Measurements from ENCODE around the gene RGS19. TPM values are rescaled to one million over a fixed set of nuclear protein-coding genes. Genes with fewer than 3 reads are reported as not detected.
"Not testable (repeated sequence)": the region's sequence is repeated elsewhere in the genome, so short reads cannot be mapped to it uniquely, and the experiment has no call there.

Gene RGS19
- total RNA-seq, 2 experiments from 2014 or later, result 39.6 to 40.2 TPM

DNA sequence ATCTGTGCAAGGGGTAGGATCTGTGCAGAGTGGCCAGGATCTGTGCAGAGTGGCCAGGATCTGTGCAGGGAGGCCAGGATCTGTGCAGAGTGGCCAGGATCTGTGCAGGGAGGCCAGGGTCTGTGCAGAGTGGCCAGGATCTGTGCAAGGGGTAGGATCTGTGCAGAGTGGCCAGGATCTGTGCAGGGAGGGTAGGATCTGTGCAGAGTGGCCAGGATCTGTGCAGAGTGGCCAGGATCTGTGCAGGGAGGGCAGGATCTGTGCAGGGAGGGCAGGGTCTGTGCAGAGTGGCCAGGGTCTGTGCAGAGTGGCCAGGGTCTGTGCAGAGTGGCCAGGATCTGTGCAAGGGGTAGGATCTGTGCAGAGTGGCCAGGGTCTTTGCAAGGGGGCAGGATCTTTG lies 9.3 kb upstream of the RGS19 start:
- H3K27ac Mint-ChIP-seq; H3K27me3 Mint-ChIP-seq; H3K4me1 Mint-ChIP-seq; intact Hi-C loops (cut with DNase I, micrococcal nuclease); H3K4me3 Mint-ChIP-seq; H3K9me3 Mint-ChIP-seq (ENCODE audit: low read depth); H3K36me3 Mint-ChIP-seq (ENCODE audit: low read depth); CTCF ChIA-PET; ATAC-seq; POLR2A ChIA-PET; DNase-seq: not testable (repeated sequence)

DNA sequence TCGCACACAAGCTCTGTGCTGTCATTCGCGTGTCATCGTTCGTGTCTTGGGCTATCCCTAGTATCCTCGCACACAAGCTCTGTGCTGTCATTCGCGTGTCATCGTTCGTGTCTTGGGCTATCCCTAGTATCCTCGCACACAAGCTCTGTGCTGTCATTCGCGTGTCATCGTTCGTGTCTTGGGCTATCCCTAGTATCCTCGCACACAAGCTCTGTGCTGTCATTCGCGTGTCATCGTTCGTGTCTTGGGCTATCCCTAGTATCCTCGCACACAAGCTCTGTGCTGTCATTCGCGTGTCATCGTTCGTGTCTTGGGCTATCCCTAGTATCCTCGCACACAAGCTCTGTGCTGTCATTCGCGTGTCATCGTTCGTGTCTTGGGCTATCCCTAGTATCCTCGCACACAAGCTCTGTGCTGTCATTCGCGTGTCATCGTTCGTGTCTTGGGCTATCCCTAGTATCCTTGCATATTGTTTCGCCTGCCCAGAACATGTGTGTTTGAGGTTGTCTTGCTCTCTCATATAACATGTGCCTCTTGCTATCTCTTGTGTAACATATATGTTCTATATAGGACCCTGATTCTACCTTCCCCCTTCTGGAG lies 8.0 kb upstream of the RGS19 start:
- CTCF ChIA-PET; H3K4me3 Mint-ChIP-seq; POLR2A ChIA-PET; H3K36me3 Mint-ChIP-seq (ENCODE audit: low read depth); H3K27ac Mint-ChIP-seq; H3K9me3 Mint-ChIP-seq (ENCODE audit: low read depth); intact Hi-C loops (cut with DNase I, micrococcal nuclease); H3K27me3 Mint-ChIP-seq; DNase-seq; ATAC-seq: not testable (repeated sequence)
- H3K4me1 Mint-ChIP-seq, result peaks cover 13% of the 10 kb centered on the region

DNA sequence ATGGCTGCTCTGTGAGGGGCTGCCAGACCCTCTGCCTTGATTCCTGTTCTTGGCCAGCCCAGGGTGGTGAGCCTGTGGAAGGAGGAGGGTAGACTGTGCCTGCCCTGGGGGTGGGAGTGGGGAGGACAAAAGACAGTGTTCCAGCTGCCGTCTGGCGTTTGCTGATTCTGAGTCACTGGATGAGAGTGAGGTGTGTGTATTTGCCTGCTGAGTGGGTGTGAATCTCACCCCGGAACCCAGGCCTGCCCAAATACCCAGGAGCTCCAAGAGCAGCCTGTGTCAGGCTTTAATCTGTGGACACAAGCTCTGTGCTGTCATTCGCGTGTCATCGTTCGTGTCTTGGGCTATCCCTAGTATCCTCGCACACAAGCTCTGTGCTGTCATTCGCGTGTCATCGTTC lies 7.5 kb upstream of the RGS19 start:
- CTCF ChIA-PET, result no interaction called here
- Mint-ChIP-seq H3K27me3 (peaks cover 4% of the 10 kb centered on the region), H3K4me3 (no peak overlapping the region), H3K36me3 (ENCODE audit: low read depth) (no peaks in the 10 kb centered on the region), H3K9me3 (ENCODE audit: low read depth) (no peaks in the 10 kb centered on the region), H3K4me1 (peaks cover 18% of the 10 kb centered on the region), H3K27ac (no peak overlapping the region)
- POLR2A ChIA-PET, result no interaction called here
- no peak for DNase-seq
- intact Hi-C loops (cut with DNase I, micrococcal nuclease), result no loop called here
- no peak for ATAC-seq

DNA sequence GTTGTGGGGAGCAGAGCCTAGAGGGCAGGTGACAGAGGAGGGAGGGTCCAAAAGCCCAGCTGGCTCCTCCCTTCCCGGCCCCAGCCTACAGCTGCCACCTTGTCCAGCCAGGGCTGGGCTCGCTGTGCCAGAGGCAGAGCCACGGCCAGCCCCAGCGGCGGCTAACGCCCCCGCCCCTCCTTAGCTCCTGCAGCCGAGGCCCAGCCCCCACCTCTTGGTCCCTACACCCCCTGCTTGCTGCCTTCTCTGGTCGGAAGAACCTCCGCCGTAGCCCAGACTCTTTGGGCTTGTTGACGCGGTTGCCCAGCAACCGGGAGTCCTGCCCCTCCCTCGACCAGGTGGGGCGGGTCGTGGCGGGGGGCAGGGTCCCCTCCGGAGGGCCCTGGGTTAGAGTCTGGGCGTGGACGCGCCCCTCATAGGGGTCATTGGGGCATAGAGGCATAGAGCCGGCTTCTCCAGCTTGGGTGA lies 5.4 kb upstream of the RGS19 start:
- H3K27ac Mint-ChIP-seq, result no peak overlapping the region

DNA sequence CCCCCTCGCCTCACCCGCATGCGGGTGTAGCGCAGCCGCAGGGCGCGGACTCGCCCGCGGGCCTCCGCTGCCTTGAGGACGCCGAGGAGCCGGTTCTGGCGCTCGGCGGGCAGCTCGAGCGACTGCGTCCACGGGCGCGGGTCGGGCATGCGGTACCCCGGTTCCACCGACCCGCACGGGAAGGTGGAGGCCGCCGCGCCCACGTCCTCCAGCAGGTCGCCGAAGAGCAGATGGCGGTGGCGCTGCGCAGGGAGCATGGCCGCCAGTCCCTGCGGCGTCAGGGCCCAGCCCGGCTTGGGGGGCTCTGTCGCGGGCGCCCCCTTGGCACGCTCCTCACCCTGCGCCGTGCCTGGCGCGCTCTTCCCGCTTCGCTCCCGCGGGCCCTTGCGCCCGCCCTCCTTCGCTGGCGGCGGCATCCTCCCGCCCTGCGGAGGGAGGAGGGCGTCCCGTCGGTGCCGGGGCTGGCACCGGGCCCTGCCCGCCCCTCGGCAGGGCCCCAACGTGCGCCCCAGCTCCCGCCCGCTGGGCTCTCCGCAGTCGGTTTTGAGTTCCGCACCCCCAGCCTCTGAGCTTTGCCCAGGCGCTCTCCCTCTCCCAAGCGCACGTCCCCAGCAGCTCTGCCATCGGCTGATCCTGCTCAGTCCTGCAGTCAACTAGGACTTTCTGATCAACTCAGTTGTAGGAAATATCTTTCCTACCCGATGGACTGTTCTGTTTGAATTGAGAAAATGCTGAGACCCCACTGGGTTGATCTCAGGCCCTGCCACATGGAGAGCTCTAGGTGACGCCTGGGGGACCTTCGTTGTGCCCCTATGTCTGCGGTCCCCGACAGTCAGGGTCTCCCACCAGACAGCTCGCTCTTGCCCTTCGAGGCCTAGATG lies 4.7 kb upstream of the RGS19 start, which contains the start of gene LKAAEAR1:
Gene LKAAEAR1, minus strand, starts transcription at position 595 of the 881 bp plus-strand sequence. Its CDS starts 179 bp downstream, at position 416.
- ChIA-PET CTCF (interaction anchor here (0.5 to 3.0 kb wide), 9 partner anchors 16 to 128 kb away, joined by 3 to 23 read pairs (median 3); partner anchors contain the start of gene UCKL1), POLR2A (no interaction called here)
- Mint-ChIP-seq H3K4me3 (peak within 1 kb of the TSS; percentile 74), H3K27me3 (peaks cover 4% of the 10 kb centered on the region), H3K36me3 (ENCODE audit: low read depth) (no peaks in the 10 kb centered on the region), H3K27ac (peak within 1 kb of the TSS; percentile 60), H3K9me3 (ENCODE audit: low read depth) (no peaks in the 10 kb centered on the region), H3K4me1 (peaks cover 26% of the 10 kb centered on the region)
- intact Hi-C loops (cut with DNase I, micrococcal nuclease), result loop anchor here (1.0 to 5.0 kb wide), 2 partner anchors 36 to 173 kb away; partner anchors contain the start of gene PCMTD2 (in 1 of the 2)
- no peak for DNase-seq
- peak; percentile 2 for ATAC-seq

More for the DNA sequence above, 5.4 kb upstream of the RGS19 start:
- H3K4me3 Mint-ChIP-seq, result peak overlapping the region; percentile 74
- CTCF ChIA-PET, result interaction anchor here (0.8 to 3.0 kb wide), 4 partner anchors 15 to 112 kb away, joined by 3 to 23 read pairs (median 9); no protein-coding TSS in a partner anchor
- POLR2A ChIA-PET, result no interaction called here
- H3K27me3 Mint-ChIP-seq, result peaks cover 4% of the 10 kb centered on the region
- ATAC-seq (no peak), DNase-seq (no peak)
- intact Hi-C loops (cut with DNase I, micrococcal nuclease), result loop anchor here in 1 of 2 experiments (5.0 kb wide), 1 partner anchor 173 kb away; the partner anchor contains the start of gene PCMTD2
- H3K36me3 Mint-ChIP-seq (ENCODE audit: low read depth), result no peaks in the 10 kb centered on the region
- peaks cover 26% of the 10 kb centered on the region for H3K4me1 Mint-ChIP-seq
- no peaks in the 10 kb centered on the region for H3K9me3 Mint-ChIP-seq (ENCODE audit: low read depth)

DNA sequence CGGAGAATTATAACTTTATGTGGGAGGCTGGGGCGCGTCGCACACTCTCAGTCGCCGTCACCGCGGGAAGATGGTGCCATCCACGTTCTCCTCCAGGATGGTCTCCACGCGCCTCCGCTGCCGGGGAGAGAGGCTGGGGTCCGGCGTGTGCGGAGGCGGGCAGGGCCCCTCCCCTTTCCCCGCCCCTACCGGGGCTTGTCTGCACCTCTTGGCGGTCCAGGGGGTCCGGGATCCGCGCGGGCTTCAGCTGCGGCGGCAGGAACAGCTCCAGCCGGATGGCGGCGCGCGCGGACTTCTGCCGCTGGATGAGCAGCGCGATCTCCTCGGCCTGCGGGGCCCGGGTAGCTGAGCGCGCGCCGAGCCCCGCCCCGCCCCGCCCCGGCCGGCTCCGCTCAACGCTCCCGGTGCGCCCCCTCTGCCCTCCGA lies 4.1 kb upstream of the RGS19 start:
- intact Hi-C loops (cut with DNase I, micrococcal nuclease), result loop anchor here (1.0 to 5.0 kb wide), 2 partner anchors 37 to 174 kb away; partner anchors contain the start of gene PCMTD2 (in 1 of the 2)
- Mint-ChIP-seq H3K27me3 (peaks cover 4% of the 10 kb centered on the region), H3K36me3 (ENCODE audit: low read depth) (no peaks in the 10 kb centered on the region), H3K4me3 (peak overlapping the region; percentile 68), H3K27ac (no peak overlapping the region), H3K4me1 (peaks cover 26% of the 10 kb centered on the region), H3K9me3 (ENCODE audit: low read depth) (no peaks in the 10 kb centered on the region)
- POLR2A ChIA-PET, result no interaction called here
- CTCF ChIA-PET, result interaction anchor here (0.8 to 3.0 kb wide), 7 partner anchors 16 to 43 kb away, joined by 3 to 23 read pairs (median 6); no protein-coding TSS in a partner anchor
- peak; percentile 59 for ATAC-seq
- peak; percentile 86 for DNase-seq

DNA sequence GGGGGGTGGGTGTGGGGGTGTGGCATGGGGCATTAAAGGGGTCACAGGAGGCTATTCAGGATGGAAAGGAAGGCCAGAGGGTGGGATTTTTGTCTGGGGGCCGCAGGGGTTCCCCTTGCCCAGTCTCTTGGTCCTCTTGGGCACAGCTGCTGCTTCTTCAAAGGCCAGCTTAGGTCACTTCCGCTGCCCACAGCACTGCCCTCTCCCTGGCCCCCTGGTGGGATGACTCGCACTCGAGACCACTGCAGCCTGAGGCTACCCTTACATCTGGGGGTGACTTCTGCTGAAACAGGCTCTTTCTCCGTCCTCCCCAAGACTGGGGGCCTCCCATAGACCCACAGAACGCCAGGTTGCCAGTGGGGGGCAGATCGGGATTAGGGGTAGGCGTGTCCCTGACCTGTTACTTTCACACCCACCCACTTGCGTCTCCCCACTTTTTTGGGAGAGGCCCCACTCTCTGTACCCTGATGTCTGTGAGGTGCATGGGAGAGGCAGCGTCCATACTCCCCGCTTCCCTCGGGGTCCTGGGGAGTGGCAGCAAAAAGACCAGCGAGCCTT lies 3.6 kb upstream of the RGS19 start:
- peaks cover 1% of the 10 kb centered on the region for H3K36me3 Mint-ChIP-seq (ENCODE audit: low read depth)
- no peak overlapping the region for H3K27ac Mint-ChIP-seq
- H3K27me3 Mint-ChIP-seq, result peaks cover 4% of the 10 kb centered on the region
- intact Hi-C loops (cut with DNase I, micrococcal nuclease), result loop anchor here (1.0 to 5.0 kb wide), 2 partner anchors 37 to 174 kb away; partner anchors contain the start of gene PCMTD2 (in 1 of the 2)
- no peak for DNase-seq
- POLR2A ChIA-PET, result no interaction called here
- no peaks in the 10 kb centered on the region for H3K9me3 Mint-ChIP-seq (ENCODE audit: low read depth)
- H3K4me1 Mint-ChIP-seq, result peaks cover 27% of the 10 kb centered on the region
- no peak for ATAC-seq
- H3K4me3 Mint-ChIP-seq, result peak overlapping the region; percentile 68
- CTCF ChIA-PET, result interaction anchor here (1.3 to 3.0 kb wide), 5 partner anchors 17 to 42 kb away, joined by 3 to 23 read pairs (median 6); no protein-coding TSS in a partner anchor

DNA sequence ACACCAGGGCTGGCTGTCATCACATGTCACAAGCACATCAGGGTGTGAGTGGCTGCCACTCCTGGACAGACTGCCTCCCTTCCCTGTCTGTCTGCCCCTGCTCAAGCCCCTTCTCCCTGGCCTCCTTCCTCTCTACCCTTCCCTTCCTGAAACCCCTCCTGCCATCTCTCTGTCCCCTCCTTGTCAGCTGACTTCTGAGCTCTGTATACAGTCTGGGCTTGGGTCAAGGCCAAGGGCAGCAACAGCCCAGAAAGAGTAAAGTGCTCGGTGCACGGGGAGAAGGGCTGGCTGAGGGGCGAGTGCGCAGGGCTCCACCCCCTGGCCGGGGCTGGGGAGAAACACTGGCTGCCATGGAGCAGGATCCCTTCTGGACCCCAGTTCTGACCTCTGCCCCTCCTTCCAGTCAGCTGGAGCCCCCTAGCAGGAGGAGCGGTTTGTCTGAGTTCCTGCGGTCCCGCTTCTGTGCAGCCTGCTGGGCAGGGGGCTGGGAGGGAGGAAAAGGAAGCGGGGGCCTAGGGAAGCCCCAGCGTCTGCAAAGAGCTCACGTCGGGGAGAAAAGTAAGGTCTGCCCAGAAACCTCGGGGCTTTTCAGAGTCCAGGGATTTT lies 2.9 kb upstream of the RGS19 start:
- Mint-ChIP-seq H3K9me3 (ENCODE audit: low read depth) (no peaks in the 10 kb centered on the region), H3K4me1 (peaks cover 29% of the 10 kb centered on the region), H3K4me3 (peak overlapping the region; percentile 10), H3K27ac (no peak overlapping the region), H3K27me3 (peaks cover 4% of the 10 kb centered on the region), H3K36me3 (ENCODE audit: low read depth) (peaks cover 2% of the 10 kb centered on the region)
- ChIA-PET POLR2A (no interaction called here), CTCF (no interaction called here)
- intact Hi-C loops (cut with DNase I, micrococcal nuclease), result loop anchor here in 1 of 2 experiments (5.0 kb wide), 1 partner anchor 175 kb away; the partner anchor contains the start of gene PCMTD2
- no peak for ATAC-seq
- DNase-seq, result no peak

DNA sequence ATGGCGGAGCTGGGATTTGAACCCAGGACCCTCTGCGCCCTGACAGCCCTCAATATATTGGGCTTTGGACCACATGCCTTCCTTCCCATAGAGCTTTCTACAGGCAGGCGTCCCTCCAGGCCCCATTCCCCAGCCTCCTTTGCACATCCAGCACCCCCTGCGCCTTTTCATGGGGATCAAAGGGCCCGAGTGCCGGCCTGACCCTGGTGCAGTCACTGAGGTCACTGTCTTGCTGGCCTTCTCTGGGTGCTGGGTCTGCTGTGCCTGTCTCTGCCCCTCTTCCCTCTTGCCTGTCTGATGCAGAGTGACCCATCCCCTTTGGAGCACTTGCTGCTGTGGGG lies 2.3 kb upstream of the RGS19 start:
- Mint-ChIP-seq H3K4me1 (peaks cover 29% of the 10 kb centered on the region), H3K27ac (peak overlapping the region; percentile 51), H3K27me3 (peaks cover 4% of the 10 kb centered on the region), H3K36me3 (ENCODE audit: low read depth) (peaks cover 2% of the 10 kb centered on the region), H3K9me3 (ENCODE audit: low read depth) (no peaks in the 10 kb centered on the region), H3K4me3 (peak overlapping the region; percentile 6)
- intact Hi-C loops (cut with DNase I, micrococcal nuclease), result loop anchor here in 1 of 2 experiments (5.0 kb wide), 1 partner anchor 176 kb away; the partner anchor contains the start of gene PCMTD2
- POLR2A ChIA-PET, result no interaction called here
- ATAC-seq, result no peak
- DNase-seq, result no peak
- CTCF ChIA-PET, result no interaction called here

DNA sequence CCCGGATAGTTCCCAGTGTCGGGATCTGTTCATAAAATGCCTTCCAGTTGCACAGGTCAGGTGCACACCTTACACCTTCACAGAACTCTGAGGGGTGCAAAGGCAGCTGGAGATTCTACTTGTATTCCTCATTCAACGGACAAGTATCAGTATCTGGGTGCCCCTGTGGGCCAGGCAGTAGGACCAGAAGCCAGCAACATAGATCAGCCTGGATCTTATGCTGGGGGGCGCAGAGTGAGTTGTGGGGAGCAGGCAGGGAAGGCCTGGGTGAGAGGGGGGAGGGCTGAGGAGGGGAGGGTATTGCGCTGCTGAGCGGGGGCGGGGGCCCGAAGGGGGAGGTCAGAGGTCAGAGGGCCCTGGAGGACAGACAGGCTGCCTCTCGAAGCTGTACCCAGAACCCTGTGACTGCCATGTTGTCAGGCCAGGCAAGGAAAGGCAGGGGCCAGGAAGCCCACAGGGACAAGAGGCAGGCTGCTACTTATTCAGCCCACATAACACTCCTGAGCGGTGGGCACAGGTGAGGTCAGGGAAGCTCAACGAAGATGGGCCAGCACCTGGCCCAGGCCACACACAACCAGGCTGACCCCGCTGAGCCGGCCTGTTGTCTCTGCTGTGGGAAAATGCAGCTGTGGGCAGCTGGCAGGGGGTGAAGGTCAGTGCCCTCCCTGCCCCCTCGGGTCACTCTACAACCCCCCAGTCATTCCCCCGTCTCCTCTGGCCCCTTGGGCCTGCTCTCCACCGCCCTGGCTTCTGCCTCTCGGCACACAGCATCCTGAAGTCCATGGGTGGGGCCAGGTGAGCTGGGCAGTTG lies 1.7 kb upstream of the RGS19 start:
- Mint-ChIP-seq H3K4me1 (peaks cover 29% of the 10 kb centered on the region), H3K36me3 (ENCODE audit: low read depth) (peaks cover 2% of the 10 kb centered on the region), H3K27ac (no peak overlapping the region), H3K9me3 (ENCODE audit: low read depth) (no peaks in the 10 kb centered on the region), H3K27me3 (peaks cover 4% of the 10 kb centered on the region), H3K4me3 (peak overlapping the region; percentile 68)
- ChIA-PET POLR2A (no interaction called here), CTCF (interaction anchor here (0.6 kb wide), 2 partner anchors 8 to 560 kb away, joined by 3 read pairs; partner anchors contain the start of gene PPDPF)
- ATAC-seq (no peak), DNase-seq (no peak)
- intact Hi-C loops (cut with DNase I, micrococcal nuclease), result loop anchor here in 1 of 2 experiments (5.0 kb wide), 1 partner anchor 176 kb away; the partner anchor contains the start of gene PCMTD2
